Neural progenitor cell (in vitro differentiated cells): ENCODE data around the gene CKB.

Experiments
- EZH2phosphoT487 ChIP-seq: fragments of 200-600 bp; sonication (generic); IDR thresholded peaks from 2 replicates; pipeline ENCODE4 v1.6.1; 2017; ENCODE audit warnings: antibody characterized with exemption
- TF ChIP-seq, protein P1 (sequence below): fragments of 200-600 bp; sonication (generic); IDR thresholded peaks from 2 replicates; pipeline ENCODE4 v1.5.1; 2017; ENCODE audit warnings: antibody characterized with exemption, mild to moderate bottlenecking

DNA sequence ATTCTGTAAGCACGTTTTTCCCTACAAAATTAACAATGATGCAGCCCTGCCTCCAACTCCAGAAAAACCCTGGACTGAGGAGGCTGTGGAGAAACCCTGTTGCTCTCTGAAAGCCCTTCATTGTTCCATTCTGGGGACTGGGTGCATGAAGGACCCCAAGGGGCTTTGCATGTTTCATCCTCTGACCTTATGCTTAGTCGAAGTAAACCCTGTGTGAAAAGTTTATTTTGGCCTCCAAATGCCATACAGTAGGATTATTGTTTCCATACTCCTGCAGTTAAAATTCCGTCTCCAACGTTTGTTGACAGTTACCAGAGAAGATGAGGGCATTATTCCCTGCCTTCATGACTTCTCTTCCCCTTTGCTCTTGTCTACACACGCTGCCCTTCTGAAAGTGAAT is 46.0 kb downstream of the CKB start:
- TF ChIP-seq, protein P1, sequence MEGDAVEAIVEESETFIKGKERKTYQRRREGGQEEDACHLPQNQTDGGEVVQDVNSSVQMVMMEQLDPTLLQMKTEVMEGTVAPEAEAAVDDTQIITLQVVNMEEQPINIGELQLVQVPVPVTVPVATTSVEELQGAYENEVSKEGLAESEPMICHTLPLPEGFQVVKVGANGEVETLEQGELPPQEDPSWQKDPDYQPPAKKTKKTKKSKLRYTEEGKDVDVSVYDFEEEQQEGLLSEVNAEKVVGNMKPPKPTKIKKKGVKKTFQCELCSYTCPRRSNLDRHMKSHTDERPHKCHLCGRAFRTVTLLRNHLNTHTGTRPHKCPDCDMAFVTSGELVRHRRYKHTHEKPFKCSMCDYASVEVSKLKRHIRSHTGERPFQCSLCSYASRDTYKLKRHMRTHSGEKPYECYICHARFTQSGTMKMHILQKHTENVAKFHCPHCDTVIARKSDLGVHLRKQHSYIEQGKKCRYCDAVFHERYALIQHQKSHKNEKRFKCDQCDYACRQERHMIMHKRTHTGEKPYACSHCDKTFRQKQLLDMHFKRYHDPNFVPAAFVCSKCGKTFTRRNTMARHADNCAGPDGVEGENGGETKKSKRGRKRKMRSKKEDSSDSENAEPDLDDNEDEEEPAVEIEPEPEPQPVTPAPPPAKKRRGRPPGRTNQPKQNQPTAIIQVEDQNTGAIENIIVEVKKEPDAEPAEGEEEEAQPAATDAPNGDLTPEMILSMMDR = no peak
- TF ChIP-seq EZH2phosphoT487 = no peak
